ES-I3 (cell line): Measurements from ENCODE around the gene VIT.

Experiments
- H3K36me3 ChIP-seq: 2 replicates; pipeline ENCODE4 v1.6.1; 2013; ENCODE audit warnings: mild to moderate bottlenecking, low read length, control low read depth, moderate library complexity; ENCODE audit not compliant: insufficient read depth
- H3K4me1 ChIP-seq: 2 replicates; pipeline ENCODE4 v1.6.1; 2013; ENCODE audit warnings: mild to moderate bottlenecking, control low read depth, low read length; ENCODE audit not compliant: insufficient read depth
- H3K9ac ChIP-seq: 2 replicates; pipeline ENCODE4 v1.6.1; 2013; ENCODE audit warnings: low read depth, mild to moderate bottlenecking, low read length, moderate library complexity
- H3K9me3 ChIP-seq: 2 replicates; pipeline ENCODE4 v1.6.1; 2013; ENCODE audit warnings: mild to moderate bottlenecking, low read length, moderate library complexity; ENCODE audit not compliant: control insufficient read depth, insufficient read depth

Gene VIT

GRCh38 chr2:36777272-36777671 is 80.8 kb downstream of the VIT start:
- no peaks in the 10 kb centered on the region for H3K9me3 ChIP-seq
- peaks cover 12% of the 10 kb centered on the region for H3K4me1 ChIP-seq

GRCh38 chr2:36777788-36778187 is 81.3 kb downstream of the VIT start:
- Histone ChIP-seq H3K36me3 (no peaks in the 10 kb centered on the region), H3K9ac (no peak overlapping the region), H3K4me1 (peaks cover 12% of the 10 kb centered on the region), H3K9me3 (no peaks in the 10 kb centered on the region)

More at GRCh38 chr2:36777272-36777671, 80.8 kb downstream of the VIT start:
- Histone ChIP-seq H3K36me3 (no peaks in the 10 kb centered on the region), H3K9ac (no peak overlapping the region)

DNA sequence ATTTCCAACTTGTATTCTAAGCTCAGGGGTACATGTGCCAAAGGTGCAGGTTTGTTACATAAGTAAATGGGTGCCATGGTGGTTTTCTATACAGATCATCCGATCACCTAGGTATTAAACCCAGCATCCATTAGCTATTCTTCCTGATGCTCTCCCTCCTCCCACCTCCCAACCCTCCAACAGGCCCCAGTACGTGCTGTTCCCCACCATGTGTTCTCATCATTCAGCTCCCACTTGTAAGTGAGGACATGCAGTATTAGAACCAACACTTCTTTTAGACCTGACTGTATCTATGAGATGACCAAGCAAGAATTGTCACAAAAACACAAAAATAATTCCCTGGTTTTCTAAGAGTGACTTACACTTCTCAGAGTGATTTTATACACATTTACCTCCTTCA is 83.0 kb downstream of the VIT start:
- H3K9ac ChIP-seq = no peak overlapping the region
- H3K9me3 ChIP-seq = no peaks in the 10 kb centered on the region
- H3K4me1 ChIP-seq = peaks cover 16% of the 10 kb centered on the region
- no peaks in the 10 kb centered on the region for H3K36me3 ChIP-seq

DNA sequence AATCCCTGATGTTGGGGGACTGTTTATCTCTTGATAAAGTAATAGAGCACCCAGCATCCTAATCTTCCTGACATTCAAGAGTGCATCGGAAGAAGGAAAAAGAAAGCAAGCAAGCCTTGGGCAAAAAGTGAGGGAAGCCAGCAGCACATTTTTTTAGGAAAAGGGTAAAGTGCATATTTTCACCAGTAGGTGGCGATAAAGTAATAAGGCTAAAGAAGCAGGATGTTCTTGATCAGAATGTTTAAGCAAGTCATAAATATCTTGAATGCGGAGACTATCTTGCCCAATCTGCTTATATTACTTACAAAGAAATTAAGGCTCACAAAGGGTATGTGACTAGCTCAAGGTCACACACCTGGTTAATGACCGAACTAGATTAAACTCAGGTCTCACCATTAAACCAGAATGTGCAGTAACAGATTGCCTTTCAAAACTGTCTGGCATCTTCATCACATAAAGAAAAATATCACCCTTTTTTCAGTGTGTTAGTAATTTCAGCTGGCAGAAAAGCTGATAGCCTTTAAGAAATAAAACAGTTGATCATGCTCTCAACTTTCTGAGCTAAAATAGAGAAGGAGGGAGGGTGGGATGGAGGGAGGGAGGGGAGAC is 83.8 kb downstream of the VIT start:
- Histone ChIP-seq H3K4me1 (peaks cover 20% of the 10 kb centered on the region), H3K9ac (no peak overlapping the region), H3K36me3 (no peaks in the 10 kb centered on the region), H3K9me3 (no peaks in the 10 kb centered on the region)

DNA sequence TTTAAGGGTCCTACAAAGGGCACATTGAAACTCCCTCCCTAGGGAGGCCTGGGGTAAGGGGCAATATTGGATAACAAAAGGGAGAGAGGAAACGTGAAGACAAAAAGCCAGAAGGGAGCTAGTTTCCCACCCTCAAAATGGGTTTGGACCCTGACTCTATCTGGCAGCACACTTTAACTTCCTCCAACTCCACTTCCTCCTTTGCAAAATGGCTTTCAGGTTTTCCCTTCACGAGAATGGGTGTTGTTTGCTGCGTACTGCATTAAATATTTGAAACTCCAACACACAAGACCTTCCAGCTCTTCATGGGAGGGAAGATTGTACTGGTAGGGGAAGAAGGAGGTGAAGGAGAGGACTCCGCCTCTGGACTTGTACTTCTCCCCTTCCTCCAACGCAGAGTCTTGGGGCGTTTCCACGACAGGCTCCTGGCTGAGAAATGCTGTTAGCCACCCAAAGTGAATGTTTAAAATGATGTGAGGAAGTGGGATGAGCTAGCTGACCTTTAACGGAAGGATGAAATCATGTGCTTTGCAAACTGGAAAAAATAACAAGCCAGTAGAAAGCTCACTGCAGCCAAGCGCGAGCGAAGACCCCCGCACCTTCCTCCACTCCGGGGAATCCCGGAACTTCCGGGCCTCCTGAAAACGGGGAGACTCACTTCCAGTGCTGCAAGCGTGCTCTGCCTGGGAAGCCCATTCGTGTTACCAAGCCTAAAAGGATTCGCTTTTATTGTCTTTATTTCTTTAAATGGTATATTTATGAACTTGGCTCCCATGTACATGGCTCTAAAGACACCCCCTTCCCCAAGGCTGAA is 85.6 kb downstream of the VIT start:
- no peak overlapping the region for H3K9ac ChIP-seq
- H3K4me1 ChIP-seq = peaks cover 33% of the 10 kb centered on the region
- no peaks in the 10 kb centered on the region for H3K36me3 ChIP-seq
- no peaks in the 10 kb centered on the region for H3K9me3 ChIP-seq

- Histone ChIP-seq H3K9ac (no peak overlapping the region), H3K4me1 (peaks cover 33% of the 10 kb centered on the region), H3K36me3 (no peaks in the 10 kb centered on the region), H3K9me3 (no peaks in the 10 kb centered on the region)
Observed at GRCh38 chr2:36783246-36783645, 86.7 kb downstream of the VIT start.

GRCh38 chr2:36785179-36785795 is 88.8 kb downstream of the VIT start:
- no peak overlapping the region for H3K9ac ChIP-seq
- no peaks in the 10 kb centered on the region for H3K9me3 ChIP-seq
- no peaks in the 10 kb centered on the region for H3K36me3 ChIP-seq
- H3K4me1 ChIP-seq = peaks cover 33% of the 10 kb centered on the region

GRCh38 chr2:36789181-36789804 is 92.8 kb downstream of the VIT start:
- H3K9me3 ChIP-seq = no peaks in the 10 kb centered on the region
- H3K36me3 ChIP-seq = no peaks in the 10 kb centered on the region
- no peak overlapping the region for H3K9ac ChIP-seq
- H3K4me1 ChIP-seq = peaks cover 18% of the 10 kb centered on the region; the same call in 1 of the 2 replicates

DNA sequence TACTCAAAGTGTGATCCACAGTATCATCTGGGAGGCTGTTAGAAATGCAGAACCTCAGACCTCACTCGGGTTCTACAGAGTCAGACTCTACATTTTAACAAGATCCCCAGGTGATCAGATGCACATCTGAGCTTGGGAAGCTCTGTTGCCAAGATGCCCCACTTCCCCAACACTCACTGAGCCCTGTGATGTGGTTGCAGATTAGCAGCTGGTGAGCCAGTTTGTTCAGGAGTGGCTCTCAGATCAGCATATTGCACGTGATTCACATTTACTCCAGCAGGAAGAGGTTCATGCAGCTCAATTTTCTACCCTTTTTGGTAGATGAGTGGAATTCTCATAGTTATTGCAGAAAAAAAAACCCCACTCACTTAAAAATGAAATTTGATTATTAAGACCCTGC is 96.4 kb downstream of the VIT start:
- Histone ChIP-seq H3K4me1 (peaks cover 10% of the 10 kb centered on the region), H3K9me3 (no peaks in the 10 kb centered on the region), H3K9ac (no peak overlapping the region), H3K36me3 (no peaks in the 10 kb centered on the region)

GRCh38 chr2:36797324-36798070 is 101.0 kb downstream of the VIT start:
- no peaks in the 10 kb centered on the region for H3K9me3 ChIP-seq
- H3K4me1 ChIP-seq = peaks cover 11% of the 10 kb centered on the region
- no peaks in the 10 kb centered on the region for H3K36me3 ChIP-seq
- no peak overlapping the region for H3K9ac ChIP-seq

DNA sequence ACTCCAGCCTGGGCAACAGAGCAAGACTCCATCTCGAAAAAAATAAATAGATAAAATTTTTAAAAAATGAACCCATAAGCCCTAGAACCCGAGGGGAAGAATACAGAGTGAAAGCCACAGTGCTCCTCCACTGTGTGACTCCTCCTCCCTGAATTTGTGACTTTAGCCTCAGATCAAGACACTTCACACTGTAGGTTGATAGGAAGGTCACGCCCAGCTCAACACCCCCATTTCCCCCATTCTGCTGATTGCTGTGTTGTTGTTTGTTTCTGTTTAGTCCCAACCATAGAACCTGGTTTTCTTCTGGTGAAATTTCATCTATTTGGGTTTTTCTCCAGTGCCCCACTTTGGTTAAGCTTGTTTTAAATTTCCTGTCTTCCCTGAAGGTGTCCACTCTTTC is 102.2 kb downstream of the VIT start:
- peaks cover 11% of the 10 kb centered on the region for H3K4me1 ChIP-seq
- no peaks in the 10 kb centered on the region for H3K36me3 ChIP-seq
- no peak overlapping the region for H3K9ac ChIP-seq
- H3K9me3 ChIP-seq = no peaks in the 10 kb centered on the region

GRCh38 chr2:36800381-36800780 is 103.9 kb downstream of the VIT start:
- Histone ChIP-seq H3K36me3 (no peaks in the 10 kb centered on the region), H3K9ac (no peak overlapping the region), H3K9me3 (no peaks in the 10 kb centered on the region), H3K4me1 (peaks cover 11% of the 10 kb centered on the region)

DNA sequence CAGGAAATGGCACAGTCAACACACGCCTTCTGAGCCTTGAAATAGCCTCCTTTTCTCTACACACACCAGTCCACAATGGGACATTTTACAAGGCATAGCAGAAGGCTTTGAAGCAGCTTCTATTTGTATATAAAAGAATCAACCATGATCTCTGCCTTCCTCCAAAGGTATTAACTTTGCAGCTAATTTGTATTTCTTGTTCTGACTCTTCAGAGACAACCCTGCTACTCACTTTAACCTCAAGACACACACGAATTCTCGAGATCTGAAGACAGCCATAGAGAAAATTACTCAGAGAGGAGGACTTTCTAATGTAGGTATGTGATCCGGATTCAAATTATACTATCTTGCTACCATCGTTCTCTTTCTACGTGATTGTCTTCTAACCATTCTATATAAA is 104.6 kb downstream of the VIT start:
- Histone ChIP-seq H3K9ac (no peak overlapping the region), H3K4me1 (peaks cover 11% of the 10 kb centered on the region), H3K9me3 (no peaks in the 10 kb centered on the region), H3K36me3 (no peaks in the 10 kb centered on the region)

- Histone ChIP-seq H3K4me1 (peaks cover 2% of the 10 kb centered on the region; the same call in 1 of the 2 replicates), H3K9ac (no peak overlapping the region), H3K36me3 (no peaks in the 10 kb centered on the region), H3K9me3 (no peaks in the 10 kb centered on the region)
Observed at GRCh38 chr2:36802952-36803351, 106.4 kb downstream of the VIT start.
